OCI-LY3 (cell line): Measurements from ENCODE around the gene TMEM209.
A peak's percentile ranks its signal among the peaks of the same experiment; 100 is the strongest.
"Not testable (repeated sequence)": the region's sequence is repeated elsewhere in the genome, so short reads cannot be mapped to it uniquely, and the experiment has no call there.

ENCODE experiments used
- H2AFZ ChIP-seq: fragments of 200-600, 300-600 bp; shearing (Covaris generic); 2 replicates; pipeline ENCODE4 v1.6.0; 2014; ENCODE audit warnings: antibody characterized with exemption, low read depth, low read length
- H3K27ac ChIP-seq: fragments of 200-600, 300-600 bp; sonication (generic); 2 replicates; pipeline ENCODE4 v1.5.1; 2014; ENCODE audit warnings: mild to moderate bottlenecking, low read length, moderate library complexity, mixed read lengths
- H3K27me3 ChIP-seq: fragments of 200-600, 300-600 bp; sonication (generic); 2 replicates; pipeline ENCODE4 v1.6.1; 2014; ENCODE audit warnings: low read depth, low read length, mixed read lengths
- H3K36me3 ChIP-seq: fragments of 200-600, 300-600 bp; sonication (generic); replicated peaks from 2 replicates; pipeline ENCODE3; 2014; ENCODE audit warnings: low read depth, low read length, mixed read lengths
- H3K4me1 ChIP-seq: fragments of 300-600, 200-600 bp; sonication (generic); 2 replicates; pipeline ENCODE4 v1.6.1; 2014; ENCODE audit warnings: low read length, mixed read lengths
- H3K4me2 ChIP-seq: fragments of 200-600, 300-600 bp; sonication (generic); 2 replicates; pipeline ENCODE4 v1.6.1; 2014; ENCODE audit warnings: low read length, mixed read lengths
- H3K4me3 ChIP-seq: fragments of 300-600, 200-600 bp; sonication (generic); 2 replicates; pipeline ENCODE4 v1.5.1; 2014; ENCODE audit warnings: antibody characterized with exemption, mild to moderate bottlenecking, low read length, moderate library complexity
- H3K79me2 ChIP-seq: fragments of 300-600, 200-600 bp; shearing (Covaris generic); 2 replicates; pipeline ENCODE4 v1.6.1; 2014; ENCODE audit warnings: mild to moderate bottlenecking, low read length, mixed read lengths
- H3K9ac ChIP-seq: fragments of 300-600, 200-600 bp; shearing (Covaris generic); 2 replicates; pipeline ENCODE4 v1.6.0; 2014; ENCODE audit warnings: mild to moderate bottlenecking, low read length, moderate library complexity
- H3K9me3 ChIP-seq: fragments of 200-600, 300-600 bp; shearing (Covaris generic); 2 replicates; pipeline ENCODE4 v1.6.1; 2014; ENCODE audit warnings: low read length, mixed read lengths; ENCODE audit not compliant: insufficient read depth
- H4K20me1 ChIP-seq: fragments of 200-600, 300-600 bp; sonication (generic); 2 replicates; pipeline ENCODE4 v1.6.1; 2016; ENCODE audit warnings: low read length, mixed read lengths; ENCODE audit not compliant: insufficient read depth
- CTCF ChIP-seq: fragments of 200-600, 300-600 bp; sonication (generic); IDR thresholded peaks from 2 replicates; pipeline ENCODE4 v1.5.1; 2014; ENCODE audit warnings: antibody characterized with exemption, low read length, low read depth
- EZH2phosphoT487 ChIP-seq: fragments of 200-600 bp; shearing (Covaris generic); IDR thresholded peaks from 2 replicates; pipeline ENCODE4 v1.6.1; 2018; ENCODE audit warnings: antibody characterized with exemption, mixed run types, low read depth

Gene TMEM209

GRCh38 chr7:130187360-130187759, 17.8 kb downstream of the TMEM209 start:
- Histone ChIP-seq H3K27me3 (no peaks in the 10 kb centered on the region), H2AFZ (no peak overlapping the region), H3K9me3 (no peaks in the 10 kb centered on the region), H3K79me2 (peaks cover 6% of the 10 kb centered on the region), H3K9ac (no peak overlapping the region), H3K27ac (no peak overlapping the region), H4K20me1 (no peaks in the 10 kb centered on the region), H3K4me2 (no peak overlapping the region), H3K4me3 (no peak overlapping the region), H3K4me1 (peaks cover 39% of the 10 kb centered on the region), H3K36me3 (peaks cover 29% of the 10 kb centered on the region)
- no peak for TF ChIP-seq EZH2phosphoT487
- no peak for TF ChIP-seq CTCF

GRCh38 chr7:130184349-130184748, 20.9 kb downstream of the TMEM209 start:
- not testable (repeated sequence) for H3K27ac ChIP-seq, H3K9ac ChIP-seq, H4K20me1 ChIP-seq, H3K79me2 ChIP-seq, H3K4me3 ChIP-seq, H3K9me3 ChIP-seq, H2AFZ ChIP-seq, H3K27me3 ChIP-seq, H3K4me2 ChIP-seq
- Histone ChIP-seq H3K36me3 (peaks cover 25% of the 10 kb centered on the region), H3K4me1 (peaks cover 30% of the 10 kb centered on the region)

- H3K4me3 ChIP-seq: peak overlapping the region; percentile 30
- H4K20me1 ChIP-seq: no peaks in the 10 kb centered on the region
- peaks cover 30% of the 10 kb centered on the region for H3K36me3 ChIP-seq
- no peaks in the 10 kb centered on the region for H3K9me3 ChIP-seq
- H3K27ac ChIP-seq: peak overlapping the region; percentile 78
- no peak overlapping the region for H2AFZ ChIP-seq
- peak overlapping the region; percentile 56 for H3K4me2 ChIP-seq
- H3K27me3 ChIP-seq: no peaks in the 10 kb centered on the region
- TF ChIP-seq EZH2phosphoT487: no peak
- no peak for TF ChIP-seq CTCF
- H3K79me2 ChIP-seq: peaks cover 6% of the 10 kb centered on the region
- peaks cover 29% of the 10 kb centered on the region for H3K4me1 ChIP-seq
- peak overlapping the region; percentile 9; the same call in 1 of the 2 replicates for H3K9ac ChIP-seq
These were observed 22.2 kb downstream of the TMEM209 start for GRCh38 chr7:130182990-130183389.

GRCh38 chr7:130181263-130181605, 24.0 kb downstream of the TMEM209 start:
- Histone ChIP-seq H3K4me3 (no peak overlapping the region), H3K4me1 (peaks cover 24% of the 10 kb centered on the region), H2AFZ (no peak overlapping the region), H3K36me3 (peaks cover 29% of the 10 kb centered on the region), H3K27me3 (no peaks in the 10 kb centered on the region), H3K4me2 (no peak overlapping the region), H3K27ac (no peak overlapping the region), H3K79me2 (no peaks in the 10 kb centered on the region; the same call in 1 of the 2 replicates), H3K9ac (no peak overlapping the region), H3K9me3 (no peaks in the 10 kb centered on the region), H4K20me1 (no peaks in the 10 kb centered on the region)
- no peak for TF ChIP-seq CTCF
- TF ChIP-seq EZH2phosphoT487: no peak
